Measurements from ENCODE around the gene POTEF. TPM values are rescaled to one million over a fixed set of nuclear protein-coding genes. Genes with fewer than 3 reads are reported as not detected.
"Not testable (repeated sequence)": the region's sequence is repeated elsewhere in the genome, so short reads cannot be mapped to it uniquely, and the experiment has no call there.

Gene POTEF
- polyA plus RNA-seq, 3 donors = not detected

DNA sequence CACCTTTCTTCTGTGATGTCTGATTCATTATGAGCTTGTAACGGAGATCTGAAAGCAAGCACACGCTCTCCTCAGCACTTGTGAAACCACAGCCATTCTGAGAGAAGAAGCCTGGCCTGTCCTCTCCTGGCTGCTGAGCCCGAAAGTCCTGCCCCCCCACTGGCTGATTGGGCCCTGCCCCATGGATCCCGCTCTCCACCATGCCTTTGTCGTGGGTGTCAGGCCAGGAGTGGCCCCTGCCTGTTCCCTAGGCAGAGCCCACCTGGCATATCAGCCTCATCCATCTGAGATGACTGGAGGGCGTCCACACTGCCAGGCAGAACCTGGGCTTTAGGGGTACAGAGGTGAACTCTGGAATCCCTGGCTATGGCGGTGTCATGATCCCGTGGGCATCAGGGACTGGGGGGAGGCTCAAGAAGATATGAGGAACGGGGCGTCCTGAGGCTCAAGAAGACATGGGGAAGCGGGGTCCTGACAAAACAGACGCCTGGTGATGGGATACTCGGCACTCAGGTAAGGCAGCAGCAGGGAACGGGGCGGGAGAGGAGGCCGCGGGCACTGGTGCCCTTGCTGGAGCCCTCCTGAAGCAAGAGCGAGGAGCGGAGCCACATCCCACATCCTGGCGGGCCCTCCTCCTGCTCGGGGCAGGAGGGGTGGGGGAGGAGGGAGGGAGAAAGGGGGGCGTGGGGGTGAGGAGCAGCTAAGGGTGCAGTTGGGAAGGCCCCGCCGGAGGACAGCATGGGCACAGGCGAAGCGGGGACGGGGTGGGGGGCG lies 14.4 kb upstream of the POTEF start:
- H3K27me3 Mint-ChIP-seq (ENCODE audit: low read depth in 3 of 3) = peaks cover 40 to 51% (median 45%) of the 10 kb centered on the region in 3 donors
- H4K20me1 ChIP-seq (ENCODE audit: insufficient read depth, low read length); intact Hi-C loops (cut with micrococcal nuclease); H3K4me1 ChIP-seq (ENCODE audit: control insufficient read depth in 1 of 2, insufficient read depth in 2 of 2, low read length in 2 of 2); H3K4me3 ChIP-seq (replicated peaks in 1 of 3; ENCODE audit: low read depth in 2 of 3, low read length in 3 of 3); DNase-seq; H3K4me2 ChIP-seq (replicated peaks; ENCODE audit: extremely low read depth, low read length, poor library complexity, severe bottlenecking); H3K27ac ChIP-seq (ENCODE audit: low read depth in 1 of 2, low read length in 2 of 2); H3K9me3 ChIP-seq (replicated peaks in 1 of 2; ENCODE audit: control insufficient read depth in 1 of 2, insufficient read depth in 1 of 2, low read length in 2 of 2); H2AFZ ChIP-seq (ENCODE audit: insufficient read depth, low read depth, low read length, poor library complexity, severe bottlenecking); H3K79me2 ChIP-seq (ENCODE audit: insufficient read depth, low read length); H3K36me3 ChIP-seq (replicated peaks in 1 of 2; ENCODE audit: control insufficient read depth in 1 of 2, insufficient read depth in 2 of 2, low read length in 2 of 2); H3K36me3 Mint-ChIP-seq; H3K9ac ChIP-seq (ENCODE audit: insufficient read depth, low read length, poor library complexity, severe bottlenecking): not testable (repeated sequence)
- H3K27me3 ChIP-seq (ENCODE audit: control insufficient read depth in 2 of 2, insufficient read depth in 2 of 2, low read length in 2 of 2) = peaks cover 12 to 31% of the 10 kb centered on the region in 2 donors
- H3K4me1 Mint-ChIP-seq = peaks cover 12% of the 10 kb centered on the region
- peak overlapping the region in 1 of 7 donors; percentile 37 for H3K27ac Mint-ChIP-seq
- peak overlapping the region; percentile 65 to 81 for H3K4me3 Mint-ChIP-seq
- peaks cover 0 to 11% (median 6%) of the 10 kb centered on the region in 7 donors for H3K9me3 Mint-ChIP-seq
- 78% methylated on average over 10 of the region's 28 CpGs for WGBS (ENCODE audit: insufficient coverage)

DNA sequence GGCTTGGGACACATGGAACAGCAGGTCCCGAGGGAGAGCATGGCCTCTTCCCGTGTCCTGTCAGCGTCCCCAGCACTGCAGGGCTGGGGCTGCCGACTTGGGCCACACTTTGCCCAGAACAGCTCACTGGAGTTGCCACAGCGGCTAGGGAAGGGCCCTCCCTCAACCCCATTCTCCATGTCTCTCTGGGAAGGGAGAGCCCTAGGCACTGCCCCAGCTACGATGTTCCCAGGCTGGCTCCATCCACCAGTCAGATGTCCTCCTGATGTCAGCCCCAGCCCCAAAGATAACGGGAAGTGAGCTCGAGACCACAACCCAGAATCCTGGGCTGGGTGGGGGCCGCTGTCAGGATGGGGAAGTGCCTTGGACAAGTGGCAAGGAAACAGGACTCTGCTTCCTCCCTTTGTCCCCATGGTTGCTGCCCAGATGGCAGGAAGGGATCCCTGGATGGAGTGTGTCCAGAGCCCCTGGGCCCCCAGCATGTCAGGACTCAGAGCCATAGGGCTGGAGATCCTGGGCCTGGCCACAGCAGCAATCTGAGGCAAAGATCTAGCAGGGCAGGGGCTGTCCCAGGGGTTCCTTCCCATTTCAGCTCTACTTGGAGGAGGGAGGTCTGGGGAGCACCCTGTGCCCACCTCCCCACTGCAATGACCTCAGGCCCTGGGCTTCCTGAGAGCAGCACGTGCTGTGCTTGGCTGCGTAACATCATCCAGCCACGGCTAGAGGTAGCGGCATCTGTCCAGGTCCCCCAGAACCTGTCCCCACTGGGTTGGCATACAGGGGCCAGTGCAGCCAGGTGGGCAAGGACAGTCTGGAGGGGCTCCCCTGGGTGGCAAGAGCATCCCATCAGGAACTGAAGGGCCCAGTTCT lies 13.6 kb upstream of the POTEF start:
- H3K9ac ChIP-seq (ENCODE audit: insufficient read depth, low read length, poor library complexity, severe bottlenecking); H4K20me1 ChIP-seq (ENCODE audit: insufficient read depth, low read length); H3K4me1 ChIP-seq (ENCODE audit: control insufficient read depth in 1 of 2, insufficient read depth in 2 of 2, low read length in 2 of 2); H3K27ac ChIP-seq (ENCODE audit: low read depth in 1 of 2, low read length in 2 of 2); H3K79me2 ChIP-seq (ENCODE audit: insufficient read depth, low read length); H3K27ac Mint-ChIP-seq; H2AFZ ChIP-seq (ENCODE audit: insufficient read depth, low read depth, low read length, poor library complexity, severe bottlenecking); H3K4me3 ChIP-seq (replicated peaks in 1 of 3; ENCODE audit: low read depth in 2 of 3, low read length in 3 of 3); DNase-seq; H3K36me3 ChIP-seq (replicated peaks in 1 of 2; ENCODE audit: control insufficient read depth in 1 of 2, insufficient read depth in 2 of 2, low read length in 2 of 2); intact Hi-C loops (cut with micrococcal nuclease); H3K36me3 Mint-ChIP-seq; H3K4me2 ChIP-seq (replicated peaks; ENCODE audit: extremely low read depth, low read length, poor library complexity, severe bottlenecking); H3K9me3 ChIP-seq (replicated peaks in 1 of 2; ENCODE audit: control insufficient read depth in 1 of 2, insufficient read depth in 1 of 2, low read length in 2 of 2): not testable (repeated sequence)
- H3K27me3 ChIP-seq (ENCODE audit: control insufficient read depth in 2 of 2, insufficient read depth in 2 of 2, low read length in 2 of 2) = peaks cover 12 to 31% of the 10 kb centered on the region in 2 donors
- H3K4me1 Mint-ChIP-seq = peaks cover 12% of the 10 kb centered on the region
- H3K27me3 Mint-ChIP-seq (ENCODE audit: low read depth in 3 of 3) = peaks cover 39 to 51% (median 43%) of the 10 kb centered on the region in 3 donors
- H3K9me3 Mint-ChIP-seq = peaks cover 0 to 11% (median 6%) of the 10 kb centered on the region in 7 donors
- peak overlapping the region in 1 of 2 donors; percentile 75 for H3K4me3 Mint-ChIP-seq
- WGBS (ENCODE audit: insufficient coverage) = 89% methylated on average over 6 of the region's 13 CpGs

DNA sequence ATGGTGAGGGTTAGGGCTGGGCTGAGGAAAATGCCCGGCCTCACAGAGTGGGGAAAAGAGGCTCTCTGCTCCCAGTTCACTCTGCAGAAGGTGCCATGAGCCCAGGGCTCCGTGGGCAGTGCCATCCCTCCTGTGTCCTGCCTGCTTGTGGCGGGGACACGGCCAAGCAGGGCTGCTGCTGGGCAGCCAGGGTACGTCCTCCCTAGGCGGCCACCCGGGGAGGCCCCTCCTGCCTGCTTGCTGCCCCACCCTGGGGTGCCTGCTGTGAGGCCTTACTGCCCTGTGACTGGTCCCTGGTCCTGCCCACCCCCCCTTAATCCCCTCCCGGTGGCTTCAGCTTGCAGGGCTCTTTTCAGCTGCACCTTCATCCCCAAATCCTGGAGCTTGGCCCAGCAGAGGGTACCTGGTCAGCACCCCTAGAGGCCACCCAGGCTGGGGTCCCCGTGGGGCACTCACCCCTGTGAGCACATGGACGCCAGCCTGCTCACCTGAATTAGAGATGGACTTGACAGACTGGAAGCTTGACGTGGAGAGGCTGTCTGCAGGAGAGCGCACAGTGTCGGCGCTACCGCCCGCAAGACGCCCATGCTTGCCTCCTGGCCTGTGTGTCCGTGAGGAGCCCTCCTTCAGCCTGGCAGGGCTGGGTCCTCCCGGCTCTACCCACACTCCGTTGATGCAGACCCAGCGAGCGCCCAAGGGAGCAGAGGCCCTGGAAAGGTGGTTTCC lies 12.8 kb upstream of the POTEF start:
- H3K4me1 Mint-ChIP-seq = peaks cover 12% of the 10 kb centered on the region

DNA sequence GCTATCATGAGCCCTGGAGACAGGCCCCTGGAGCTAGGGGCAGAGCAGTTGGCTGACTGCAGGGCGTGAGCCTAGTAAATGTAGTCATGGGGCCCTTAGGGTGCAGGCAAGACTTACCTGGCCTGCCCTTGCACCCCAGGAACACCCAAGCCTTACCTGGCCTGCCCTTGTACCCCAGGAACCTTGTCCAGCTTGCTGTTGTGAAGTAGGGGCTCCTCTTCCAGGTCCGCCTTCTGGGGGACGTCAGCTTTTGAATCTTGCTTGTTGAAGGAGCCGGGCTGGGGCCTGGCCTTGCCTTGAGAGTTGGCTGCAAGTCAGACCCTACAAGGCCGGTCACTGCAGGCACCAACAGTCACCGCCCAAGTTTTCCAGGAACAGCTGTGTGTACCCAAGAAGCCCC lies 12.0 kb upstream of the POTEF start:
- H3K9ac ChIP-seq (ENCODE audit: insufficient read depth, low read length, poor library complexity, severe bottlenecking); H3K4me2 ChIP-seq (replicated peaks; ENCODE audit: extremely low read depth, low read length, poor library complexity, severe bottlenecking); H3K9me3 ChIP-seq (replicated peaks in 1 of 2; ENCODE audit: control insufficient read depth in 1 of 2, insufficient read depth in 1 of 2, low read length in 2 of 2); DNase-seq; H3K4me3 ChIP-seq (replicated peaks in 1 of 3; ENCODE audit: low read depth in 2 of 3, low read length in 3 of 3); H3K36me3 Mint-ChIP-seq; H3K9me3 Mint-ChIP-seq; intact Hi-C loops (cut with micrococcal nuclease); H3K36me3 ChIP-seq (replicated peaks in 1 of 2; ENCODE audit: control insufficient read depth in 1 of 2, insufficient read depth in 2 of 2, low read length in 2 of 2); H3K4me1 ChIP-seq (ENCODE audit: control insufficient read depth in 1 of 2, insufficient read depth in 2 of 2, low read length in 2 of 2); H2AFZ ChIP-seq (ENCODE audit: insufficient read depth, low read depth, low read length, poor library complexity, severe bottlenecking); H4K20me1 ChIP-seq (ENCODE audit: insufficient read depth, low read length); H3K4me3 Mint-ChIP-seq; H3K27ac Mint-ChIP-seq; H3K79me2 ChIP-seq (ENCODE audit: insufficient read depth, low read length); H3K27ac ChIP-seq (ENCODE audit: low read depth in 1 of 2, low read length in 2 of 2): not testable (repeated sequence)
- peaks cover 11 to 26% of the 10 kb centered on the region in 2 donors for H3K27me3 ChIP-seq (ENCODE audit: control insufficient read depth in 2 of 2, insufficient read depth in 2 of 2, low read length in 2 of 2)
- WGBS (ENCODE audit: insufficient coverage) = no CpG with 5 or more reads among the region's 6 CpGs
- Mint-ChIP-seq H3K27me3 (ENCODE audit: low read depth in 3 of 3) (peaks cover 26 to 37% (median 33%) of the 10 kb centered on the region in 3 donors), H3K4me1 (peaks cover 12% of the 10 kb centered on the region)

More for the DNA sequence above, 12.8 kb upstream of the POTEF start:
- H3K36me3 Mint-ChIP-seq; H4K20me1 ChIP-seq (ENCODE audit: insufficient read depth, low read length); H2AFZ ChIP-seq (ENCODE audit: insufficient read depth, low read depth, low read length, poor library complexity, severe bottlenecking); H3K4me2 ChIP-seq (replicated peaks; ENCODE audit: extremely low read depth, low read length, poor library complexity, severe bottlenecking); H3K9me3 ChIP-seq (replicated peaks in 1 of 2; ENCODE audit: control insufficient read depth in 1 of 2, insufficient read depth in 1 of 2, low read length in 2 of 2); H3K27ac ChIP-seq (ENCODE audit: low read depth in 1 of 2, low read length in 2 of 2); H3K4me3 ChIP-seq (replicated peaks in 1 of 3; ENCODE audit: low read depth in 2 of 3, low read length in 3 of 3); DNase-seq; intact Hi-C loops (cut with micrococcal nuclease); H3K4me1 ChIP-seq (ENCODE audit: control insufficient read depth in 1 of 2, insufficient read depth in 2 of 2, low read length in 2 of 2); H3K4me3 Mint-ChIP-seq; H3K79me2 ChIP-seq (ENCODE audit: insufficient read depth, low read length); H3K9ac ChIP-seq (ENCODE audit: insufficient read depth, low read length, poor library complexity, severe bottlenecking); H3K27ac Mint-ChIP-seq; H3K36me3 ChIP-seq (replicated peaks in 1 of 2; ENCODE audit: control insufficient read depth in 1 of 2, insufficient read depth in 2 of 2, low read length in 2 of 2): not testable (repeated sequence)
- Mint-ChIP-seq H3K9me3 (peaks cover 0 to 11% (median 6%) of the 10 kb centered on the region in 7 donors), H3K27me3 (ENCODE audit: low read depth in 3 of 3) (peaks cover 33 to 45% (median 37%) of the 10 kb centered on the region in 3 donors)
- peaks cover 12 to 31% of the 10 kb centered on the region in 2 donors for H3K27me3 ChIP-seq (ENCODE audit: control insufficient read depth in 2 of 2, insufficient read depth in 2 of 2, low read length in 2 of 2)
- 88% methylated on average over 4 of the region's 22 CpGs for WGBS (ENCODE audit: insufficient coverage)

Measured in CD14-positive monocyte (primary cell).